Glutamatergic neuron (in vitro differentiated cells): ENCODE results near the gene IL6R. TPM values are rescaled to one million over a fixed set of nuclear protein-coding genes. Genes with fewer than 3 reads are reported as not detected.

Experiments used
- DNase-seq: peaks from one replicate; pipeline ENCODE4 v3.0.0; 2022
- H3K27ac Mint-ChIP-seq: one replicate; pipeline ENCODE4 v1.8.0; 2020; ENCODE audit warnings: mild to moderate bottlenecking, mixed read lengths, inconsistent platforms; ENCODE audit not compliant: unreplicated experiment
- H3K27me3 Mint-ChIP-seq: one replicate; pipeline ENCODE4 v1.8.0; 2020; ENCODE audit warnings: mild to moderate bottlenecking, moderate library complexity, mixed read lengths, inconsistent platforms; ENCODE audit not compliant: unreplicated experiment
- H3K36me3 Mint-ChIP-seq: one replicate; pipeline ENCODE4 v1.8.0; 2020; ENCODE audit warnings: mild to moderate bottlenecking, mixed read lengths, inconsistent platforms; ENCODE audit not compliant: unreplicated experiment
- H3K4me1 Mint-ChIP-seq: one replicate; pipeline ENCODE4 v1.8.0; 2020; ENCODE audit warnings: mild to moderate bottlenecking, low read depth, mixed read lengths, inconsistent platforms; ENCODE audit not compliant: unreplicated experiment
- H3K4me3 Mint-ChIP-seq: one replicate; pipeline ENCODE4 v1.8.0; 2020; ENCODE audit warnings: mild to moderate bottlenecking, mixed read lengths, inconsistent platforms; ENCODE audit not compliant: unreplicated experiment
- H3K9me3 Mint-ChIP-seq: one replicate; pipeline ENCODE4 v1.8.0; 2020; ENCODE audit warnings: mild to moderate bottlenecking, moderate library complexity, mixed read lengths, inconsistent platforms; ENCODE audit not compliant: unreplicated experiment
- CTCF ChIP-seq: fragments of 200-600 bp; sonication (generic); IDR thresholded peaks from one replicate; pipeline ENCODE4 v1.5.0; 2021; ENCODE audit not compliant: partially characterized antibody, unreplicated experiment
- total RNA-seq: library from RNA; stranded (reverse); fragmentation: NEBNext Ultra II Directional; extraction: Animal tissue kit (Norgen Biotek cat#: 25700); gene quantifications from one replicate; pipeline ENCODE4 v1.2.1, GENCODE V29; 2021; ENCODE audit not compliant: unreplicated experiment

IL6R gene
- total RNA-seq, 1 donor from 2014 or later: 1.6 TPM

DNA sequence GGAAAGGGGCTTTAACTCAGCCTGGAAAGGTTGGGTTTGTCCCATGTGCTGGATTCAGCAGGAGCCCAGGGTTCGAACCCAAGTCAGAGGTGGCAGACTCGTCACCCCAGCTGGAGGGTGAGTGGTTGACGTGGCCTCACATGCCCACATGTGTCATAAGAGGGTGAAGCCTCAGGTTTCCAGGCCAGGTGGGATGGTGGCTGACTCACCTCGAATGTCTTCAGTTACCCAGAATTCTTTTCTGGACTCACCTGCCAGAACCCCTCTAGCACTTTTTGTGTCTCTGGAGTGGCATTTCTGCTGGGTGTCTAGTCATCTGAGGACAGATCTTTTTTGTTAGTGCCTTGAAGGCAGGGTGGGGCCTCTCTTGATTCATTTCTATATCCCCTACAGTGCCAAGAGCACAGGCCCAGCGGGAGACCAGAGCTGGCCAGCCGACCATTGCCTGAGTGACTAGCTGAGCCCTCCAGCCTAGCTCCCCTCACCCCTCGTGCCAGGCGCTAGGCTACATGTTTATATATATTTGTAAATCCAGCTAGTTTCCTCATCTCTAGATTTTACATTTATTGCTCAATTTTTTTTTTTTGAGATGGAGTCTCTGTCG, 28.1 kb downstream of the IL6R start:
- Mint-ChIP-seq H3K27ac (no peak overlapping the region), H3K4me3 (no peak overlapping the region), H3K36me3 (no peaks in the 10 kb centered on the region), H3K27me3 (no peaks in the 10 kb centered on the region), H3K4me1 (peaks cover 10% of the 10 kb centered on the region), H3K9me3 (peaks cover 2% of the 10 kb centered on the region)
- no peak for TF ChIP-seq CTCF
- no peak for DNase-seq

DNA sequence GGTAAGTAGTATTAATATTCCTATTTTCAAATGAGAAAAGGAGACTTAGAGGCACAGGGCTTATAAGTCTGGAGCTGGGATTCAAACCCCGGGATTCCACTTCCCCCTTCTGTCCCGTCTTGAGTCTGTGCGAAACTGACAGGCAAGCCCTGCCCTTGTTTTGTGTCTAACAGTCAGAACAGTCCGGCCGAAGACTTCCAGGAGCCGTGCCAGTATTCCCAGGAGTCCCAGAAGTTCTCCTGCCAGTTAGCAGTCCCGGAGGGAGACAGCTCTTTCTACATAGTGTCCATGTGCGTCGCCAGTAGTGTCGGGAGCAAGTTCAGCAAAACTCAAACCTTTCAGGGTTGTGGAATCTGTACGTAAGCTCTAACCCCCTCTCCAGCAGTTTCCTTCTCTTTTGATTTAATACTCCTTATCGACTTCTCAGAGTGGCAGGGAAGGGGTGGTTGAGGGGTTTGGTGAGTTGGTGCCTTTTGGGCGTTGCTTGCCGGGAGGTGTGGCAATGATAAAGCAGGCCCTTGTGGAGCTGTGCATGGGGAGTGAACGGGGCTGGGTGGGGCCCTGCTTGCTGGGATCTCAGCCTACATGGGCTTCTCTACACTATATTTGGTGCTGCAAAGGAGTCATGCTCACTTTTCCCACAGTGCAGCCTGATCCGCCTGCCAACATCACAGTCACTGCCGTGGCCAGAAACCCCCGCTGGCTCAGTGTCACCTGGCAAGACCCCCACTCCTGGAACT, 29.4 kb downstream of the IL6R start:
- peaks cover 2% of the 10 kb centered on the region for H3K9me3 Mint-ChIP-seq
- no peak for TF ChIP-seq CTCF
- no peaks in the 10 kb centered on the region for H3K36me3 Mint-ChIP-seq
- no peaks in the 10 kb centered on the region for H3K27me3 Mint-ChIP-seq
- no peak overlapping the region for H3K27ac Mint-ChIP-seq
- DNase-seq: no peak
- H3K4me3 Mint-ChIP-seq: no peak overlapping the region
- peaks cover 10% of the 10 kb centered on the region for H3K4me1 Mint-ChIP-seq

GRCh38 chr1:154435599-154436200, 30.6 kb downstream of the IL6R start:
- Mint-ChIP-seq H3K27me3 (no peaks in the 10 kb centered on the region), H3K4me3 (no peak overlapping the region), H3K36me3 (no peaks in the 10 kb centered on the region), H3K9me3 (peaks cover 2% of the 10 kb centered on the region), H3K4me1 (peaks cover 7% of the 10 kb centered on the region), H3K27ac (no peak overlapping the region)
- no peak for DNase-seq
- TF ChIP-seq CTCF: no peak

DNA sequence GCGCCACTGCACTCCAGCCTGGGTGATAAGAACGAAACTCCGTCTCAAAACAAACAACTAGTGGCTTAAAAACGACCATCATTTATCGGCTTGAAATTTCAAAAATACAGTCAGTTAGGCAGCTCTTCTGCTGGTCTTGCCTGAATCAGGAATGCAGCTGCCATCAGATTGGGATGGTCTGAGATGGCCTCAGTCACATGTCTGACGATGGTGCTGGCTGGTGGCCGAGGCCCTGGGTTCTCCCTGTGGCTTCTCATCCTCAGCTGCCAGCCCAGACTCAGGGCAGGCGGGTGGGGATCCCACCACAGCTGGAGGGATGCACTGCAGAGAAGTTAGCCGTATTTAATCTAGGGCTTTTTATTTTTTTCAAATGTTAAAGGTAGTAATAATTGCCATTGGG, 31.3 kb downstream of the IL6R start:
- no peak for DNase-seq
- no peak for TF ChIP-seq CTCF

More for the DNA sequence above, 31.3 kb downstream of the IL6R start:
- no peaks in the 10 kb centered on the region for H3K36me3 Mint-ChIP-seq
- peaks cover 2% of the 10 kb centered on the region for H3K9me3 Mint-ChIP-seq
- no peak overlapping the region for H3K4me3 Mint-ChIP-seq
- H3K27ac Mint-ChIP-seq: no peak overlapping the region
- H3K27me3 Mint-ChIP-seq: no peaks in the 10 kb centered on the region
- peaks cover 3% of the 10 kb centered on the region for H3K4me1 Mint-ChIP-seq
